ENCODE data around the gene CMTM6.

CMTM6 gene

GRCh38 chr3:32449691-32450090 is 53.0 kb downstream of the CMTM6 start:
- ChIA-PET CTCF (interaction anchor here (1.0 kb wide), 1 partner anchor 54 kb away, joined by 3 read pairs; no protein-coding TSS in a partner anchor), POLR2A (interaction anchor here (0.6 kb wide), 1 partner anchor 9 kb away, joined by 5 read pairs; no protein-coding TSS in a partner anchor)

GRCh38 chr3:32448686-32449474 is 53.8 kb downstream of the CMTM6 start:
- Histone ChIP-seq H3K4me1 (ENCODE audit: control insufficient read depth, insufficient read depth, low read length) (no peaks in the 10 kb centered on the region), H3K27ac (ENCODE audit: extremely low read depth, low read depth, low read length) (no peak overlapping the region), H3K36me3 (ENCODE audit: control insufficient read depth in 2 of 2, insufficient read depth in 1 of 2, low read length in 2 of 2) (peaks cover 4 to 14% of the 10 kb centered on the region in 2 experiments; a peak in 2 of 3 replicates), H3K9me3 (ENCODE audit: control insufficient read depth, insufficient read depth, low read depth, low read length) (no peaks in the 10 kb centered on the region), H3K4me3 (ENCODE audit: low read depth, low read length) (no peak overlapping the region)
- POLR2A ChIA-PET, result no interaction called here
- CTCF ChIA-PET, result interaction anchor here (0.6 to 1.0 kb wide), 2 partner anchors 9 to 53 kb away, joined by 3 read pairs; no protein-coding TSS in a partner anchor
- TF ChIP-seq ZNF274 (IDR thresholded peaks at IDR 0.05; ENCODE audit: low read length) (no peak), ZNF274 (tag by site-specific recombination; IDR thresholded peaks at IDR 0.05; ENCODE audit: borderline replicate concordance) (no peak), PRDM4 (tag by site-specific recombination; IDR thresholded peaks at IDR 0.05) (no peak), MZF1 (tag by site-specific recombination; IDR thresholded peaks at IDR 0.05; ENCODE audit: borderline replicate concordance) (no peak), TRIM28 (IDR thresholded peaks at IDR 0.05; ENCODE audit: borderline replicate concordance, low read length) (no peak), ZFP69B (tag by site-specific recombination; IDR thresholded peaks at IDR 0.05) (no peak), ZNF366 (tag by site-specific recombination; conservative IDR thresholded peaks at IDR 0.05) (no peak), PRDM1 (tag by site-specific recombination; IDR thresholded peaks at IDR 0.05) (no peak), ZNF571 (tag by site-specific recombination; IDR thresholded peaks at IDR 0.05) (no peak), ZNF18 (tag by site-specific recombination; IDR thresholded peaks at IDR 0.05) (no peak), PATZ1 (tag by site-specific recombination; IDR thresholded peaks at IDR 0.05) (no peak), BCL11A (tag by site-specific recombination; IDR thresholded peaks at IDR 0.05; ENCODE audit: low read depth) (no peak), ZNF639 (tag by site-specific recombination; IDR thresholded peaks at IDR 0.05) (no peak), ZNF645 (tag by site-specific recombination; IDR thresholded peaks at IDR 0.05) (no peak), ZNF473 (tag by site-specific recombination; IDR thresholded peaks at IDR 0.05) (no peak)

More at GRCh38 chr3:32449691-32450090, 53.0 kb downstream of the CMTM6 start:
- Histone ChIP-seq H3K4me3 (ENCODE audit: low read depth, low read length) (no peak overlapping the region), H3K4me1 (ENCODE audit: control insufficient read depth, insufficient read depth, low read length) (no peaks in the 10 kb centered on the region), H3K27ac (ENCODE audit: extremely low read depth, low read depth, low read length) (no peak overlapping the region), H3K36me3 (ENCODE audit: control insufficient read depth in 2 of 2, insufficient read depth in 1 of 2, low read length in 2 of 2) (peaks cover 3 to 14% of the 10 kb centered on the region in 2 experiments; a peak in 2 of 3 replicates), H3K9me3 (ENCODE audit: control insufficient read depth, insufficient read depth, low read depth, low read length) (no peaks in the 10 kb centered on the region)
- no peak for TF ChIP-seq ZNF776 (tag by site-specific recombination; IDR thresholded peaks at IDR 0.05; ENCODE audit: borderline replicate concordance)
- TF ChIP-seq ZNF600 (tag by site-specific recombination; IDR thresholded peaks at IDR 0.05), result no peak
- no peak for TF ChIP-seq ZEB2 (tag by site-specific recombination; IDR thresholded peaks at IDR 0.05)
- TF ChIP-seq ZNF571 (tag by site-specific recombination; IDR thresholded peaks at IDR 0.05), result no peak
- no peak for TF ChIP-seq ZBTB49 (tag by site-specific recombination; IDR thresholded peaks at IDR 0.05; ENCODE audit: low read depth)

Data from HEK293 (cell line).